Measurements from ENCODE around the gene SAMD8. TPM values are rescaled to one million over a fixed set of nuclear protein-coding genes. Genes with fewer than 3 reads are reported as not detected.

The SAMD8 gene
- total and polyA plus RNA-seq, 2 of the 8 experiments (the other 6 are each of a cell fraction or from before 2014, with no cell fraction given), result 11.7 to 20.9 TPM

DNA sequence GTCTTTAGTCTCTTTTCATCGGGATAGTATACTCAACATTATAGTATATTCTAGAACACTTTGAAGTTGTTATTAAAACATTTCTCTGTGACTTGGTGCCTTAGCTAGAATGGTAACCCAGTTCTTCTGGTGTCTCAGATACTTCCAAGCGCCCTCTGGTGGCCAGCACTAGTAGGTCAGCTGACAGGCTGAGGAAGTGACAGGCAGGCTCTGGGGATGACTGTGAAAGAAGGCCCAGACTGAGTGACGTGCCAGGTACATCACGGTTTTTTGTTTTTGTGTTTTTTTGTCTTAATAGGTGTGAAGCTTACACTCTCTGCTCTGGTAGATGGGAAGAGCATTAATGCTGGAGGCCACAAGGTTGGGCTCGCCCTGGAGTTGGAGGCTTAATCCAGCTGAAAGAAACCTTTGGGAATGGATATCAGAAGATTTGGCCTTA, 119.2 kb downstream of the SAMD8 start (continued):
- TF ChIP-seq JUND (IDR thresholded peaks at IDR 0.05; ENCODE audit: low read length) (no peak), SP2 (IDR thresholded peaks at IDR 0.05; ENCODE audit: low read length) (no peak), BACH1 (IDR thresholded peaks at IDR 0.05; ENCODE audit: low read length) (no peak), CREB1 (IDR thresholded peaks at IDR 0.05) (peak; percentile 45), SRF (IDR thresholded peaks at IDR 0.05; ENCODE audit: low read depth, low read length) (no peak), KDM5A (IDR thresholded peaks at IDR 0.05; ENCODE audit: low read length) (no peak), TCF12 (IDR thresholded peaks at IDR 0.05; ENCODE audit: low read depth, low read length) (no peak), RBBP5 (IDR thresholded peaks at IDR 0.05; ENCODE audit: borderline replicate concordance, low read depth, low read length) (no peak), CHD2 (IDR thresholded peaks at IDR 0.05; ENCODE audit: low read length) (no peak), RFX5 (IDR thresholded peaks at IDR 0.05; ENCODE audit: borderline replicate concordance, low read depth, low read length) (no peak), KDM4A (IDR thresholded peaks at IDR 0.05; ENCODE audit: low read depth, low read length, severe bottlenecking) (no peak), ASH2L (IDR thresholded peaks at IDR 0.05; ENCODE audit: low read length) (no peak), SP4 (IDR thresholded peaks at IDR 0.05; ENCODE audit: low read length) (0 out of 2 replicates have a peak, but pooled peaks have one; percentile 52), JUN (IDR thresholded peaks at IDR 0.05; ENCODE audit: low read depth, low read length) (no peak), SIRT6 (IDR thresholded peaks at IDR 0.05; ENCODE audit: low read length) (no peak), PHF8 (conservative IDR thresholded peaks at IDR 0.05; ENCODE audit: low read depth, low read length) (no peak), GTF2F1 (IDR thresholded peaks at IDR 0.05; ENCODE audit: borderline replicate concordance, low read depth, low read length) (no peak), HDAC6 (IDR thresholded peaks at IDR 0.05; ENCODE audit: low read depth, low read length) (no peak)

Measured in H1 (cell line).